ENCODE results near the gene MARK1. TPM values are rescaled to one million over a fixed set of nuclear protein-coding genes. Genes with fewer than 3 reads are reported as not detected.

The MARK1 gene
- total RNA-seq, 3 donors from 2014 or later = 6.6 to 13.8 (median 9.8) TPM

DNA sequence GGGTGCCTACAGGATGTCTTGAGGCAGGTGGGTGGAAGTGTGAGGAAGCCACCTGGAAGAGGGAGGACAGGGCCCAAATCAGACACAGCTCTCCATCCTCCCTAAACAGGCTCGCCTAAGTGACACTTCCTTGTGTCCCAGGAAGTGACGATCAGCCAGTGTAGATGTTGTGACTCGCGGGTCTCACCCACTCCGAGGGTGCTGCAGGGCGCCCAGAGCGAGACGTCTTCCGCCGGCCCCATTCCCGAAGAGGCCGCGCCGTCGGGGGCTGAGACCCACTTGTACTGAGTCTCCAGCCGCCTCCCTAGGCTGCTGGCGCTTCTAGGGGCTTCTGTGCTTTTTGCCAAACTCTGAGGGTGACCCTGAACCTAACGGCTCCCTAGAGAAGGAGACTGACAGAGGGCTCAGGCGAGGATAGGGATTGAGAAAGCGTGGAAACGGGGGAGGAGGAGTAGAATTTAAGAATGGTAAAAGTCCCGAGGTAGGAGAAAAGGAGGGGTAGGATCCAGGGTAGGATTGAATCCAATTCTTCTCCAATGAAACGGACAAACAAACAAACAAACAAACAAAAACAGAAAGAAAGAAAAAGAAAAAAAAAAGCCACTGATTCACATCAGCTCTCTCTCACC is 543 bp upstream of the MARK1 start:
- no peaks in the 10 kb centered on the region for H3K36me3 ChIP-seq
- peak in 2 of 3 donors; percentile 26 to 32 for TF ChIP-seq POLR2AphosphoS5 (IDR thresholded peaks at IDR 0.05)
- no peak for TF ChIP-seq POLR2A (IDR thresholded peaks at IDR 0.05)
- TF ChIP-seq CTCF (IDR thresholded peaks at IDR 0.05) = no peak
- H3K9me3 ChIP-seq = no peaks in the 10 kb centered on the region
- intact Hi-C loops (cut with DNase I; ENCODE audit: low total_unique reads) = no loop called here
- H3K27me3 ChIP-seq = no peaks in the 10 kb centered on the region
- H3K27ac ChIP-seq = peak overlapping the region; percentile 86 to 90
- peak overlapping the region; percentile 66 to 86 (median 79) for H3K4me3 ChIP-seq
- DNase-seq (ENCODE audit: low spot score in 2 of 2) = no peak
- H3K4me1 ChIP-seq = no peaks in the 10 kb centered on the region

GRCh38 chr1:220528679-220529501 is 954 bp downstream of the MARK1 start:
- Histone ChIP-seq H3K4me3 (peak overlapping the region; percentile 66 to 86 (median 79)), H3K27ac (peak overlapping the region; percentile 86 to 90), H3K27me3 (no peaks in the 10 kb centered on the region), H3K36me3 (no peaks in the 10 kb centered on the region), H3K4me1 (no peaks in the 10 kb centered on the region), H3K9me3 (peaks cover 0 to 6% of the 10 kb centered on the region in 2 donors)
- intact Hi-C loops (cut with DNase I; ENCODE audit: low total_unique reads) = no loop called here
- DNase-seq (ENCODE audit: low spot score in 2 of 2) = peak in 1 of 2 donors; percentile 25
- TF ChIP-seq POLR2AphosphoS5 (IDR thresholded peaks at IDR 0.05) (peak in 2 of 3 donors; percentile 12 to 49), POLR2A (IDR thresholded peaks at IDR 0.05) (no peak), CTCF (IDR thresholded peaks at IDR 0.05) (no peak)

- no peak for DNase-seq (ENCODE audit: low spot score in 2 of 2)
- H3K4me3 ChIP-seq = peak overlapping the region; percentile 66 to 86 (median 79)
- TF ChIP-seq CTCF (IDR thresholded peaks at IDR 0.05) (no peak), POLR2AphosphoS5 (IDR thresholded peaks at IDR 0.05) (no peak), POLR2A (IDR thresholded peaks at IDR 0.05) (no peak)
- peak overlapping the region; percentile 86 to 90 for H3K27ac ChIP-seq
- peaks cover 0 to 6% of the 10 kb centered on the region in 2 donors for H3K9me3 ChIP-seq
- no peaks in the 10 kb centered on the region for H3K4me1 ChIP-seq
- no peaks in the 10 kb centered on the region for H3K27me3 ChIP-seq
- intact Hi-C loops (cut with DNase I; ENCODE audit: low total_unique reads) = no loop called here
- H3K36me3 ChIP-seq = no peaks in the 10 kb centered on the region
Measured at GRCh38 chr1:220529521-220530020, 1.6 kb downstream of the MARK1 start.

DNA sequence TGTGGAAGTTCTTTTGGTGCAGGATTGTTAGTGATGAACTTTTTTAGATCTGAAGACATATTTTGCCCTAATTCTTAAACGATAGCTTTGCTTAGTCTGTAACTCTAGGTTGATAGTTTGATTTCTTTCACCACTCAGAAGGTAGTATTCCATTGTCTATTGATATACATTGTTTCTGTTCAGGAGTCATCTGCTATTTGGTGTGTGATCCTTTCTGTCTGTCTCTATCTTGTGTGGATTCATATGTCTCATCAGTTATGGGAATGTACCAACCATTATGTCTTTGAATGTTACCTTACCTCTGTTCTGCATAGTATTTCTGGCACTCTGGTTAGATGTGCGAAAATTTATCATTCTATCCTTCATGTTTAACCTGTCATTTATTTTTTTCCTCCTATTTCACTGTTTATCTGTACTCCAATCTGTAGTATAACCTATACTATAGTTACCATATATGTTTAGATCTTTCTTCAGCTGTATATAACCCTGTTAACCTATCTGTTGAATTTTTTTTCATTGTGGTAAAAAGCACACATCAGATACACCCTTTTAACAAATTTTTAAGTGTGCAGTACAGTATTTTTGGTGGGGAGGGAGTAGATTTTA is 5.7 kb downstream of the MARK1 start:
- no peak overlapping the region for H3K27ac ChIP-seq
- intact Hi-C loops (cut with DNase I; ENCODE audit: low total_unique reads) = no loop called here
- TF ChIP-seq POLR2AphosphoS5 (IDR thresholded peaks at IDR 0.05) = no peak
- TF ChIP-seq POLR2A (IDR thresholded peaks at IDR 0.05) = no peak
- TF ChIP-seq CTCF (IDR thresholded peaks at IDR 0.05) = no peak
- H3K4me1 ChIP-seq = no peaks in the 10 kb centered on the region
- H3K9me3 ChIP-seq = peaks cover 0 to 6% of the 10 kb centered on the region in 2 donors
- DNase-seq (ENCODE audit: low spot score in 2 of 2) = no peak
- H3K4me3 ChIP-seq = no peak overlapping the region
- H3K36me3 ChIP-seq = no peaks in the 10 kb centered on the region
- H3K27me3 ChIP-seq = no peaks in the 10 kb centered on the region
